Activated CD8-positive, alpha-beta memory T cell treated with anti-CD3 and anti-CD28 coated beads, Interleukin-2, amount 10 ng/mL, durations not matched to agents 7 days and 5 days (primary cell): ENCODE results near the gene CYB561D1. TPM values are rescaled to one million over a fixed set of nuclear protein-coding genes. Genes with fewer than 3 reads are reported as not detected.
"Not testable (repeated sequence)": the region's sequence is repeated elsewhere in the genome, so short reads cannot be mapped to it uniquely, and the experiment has no call there.

Experiments used
- ATAC-seq: fragments of 150-1000 bp; cut with Tn5 transposase; one replicate; pipeline ENCODE4 v1.10.0; 2021; ENCODE audit warnings: moderate library complexity
- CTCF ChIA-PET: fragments of 350-600 bp; sonication (Branson Sonifier 250); formaldehyde crosslinking; loops from one replicate; lab custom pipeline; 2021; ENCODE audit warnings: antibody characterized with exemption; lab: Charles Lee
- DNase-seq: peaks from one replicate; pipeline ENCODE4 v3.0.0-alpha.2; 2020
- H3K27ac Mint-ChIP-seq: one replicate; pipeline ENCODE4 v1.8.0; 2021; ENCODE audit warnings: mild to moderate bottlenecking, mixed read lengths
- H3K27me3 Mint-ChIP-seq: one replicate; pipeline ENCODE4 v1.8.0; 2021; ENCODE audit warnings: mixed read lengths
- H3K36me3 Mint-ChIP-seq: one replicate; pipeline ENCODE4 v1.8.0; 2021; ENCODE audit warnings: mild to moderate bottlenecking, mixed read lengths
- H3K4me1 Mint-ChIP-seq: one replicate; pipeline ENCODE4 v1.8.0; 2021; ENCODE audit warnings: mixed read lengths
- H3K4me3 Mint-ChIP-seq: one replicate; pipeline ENCODE4 v1.8.0; 2021; ENCODE audit warnings: mild to moderate bottlenecking, moderate library complexity, mixed read lengths
- H3K9me3 Mint-ChIP-seq: one replicate; pipeline ENCODE4 v1.8.0; 2022; ENCODE audit warnings: low read depth, mixed read lengths
- total RNA-seq, 2 experiments: library from RNA; stranded (reverse); gene quantifications; one replicate each; pipeline ENCODE4 v1.2.3, GENCODE V29; 2021

The CYB561D1 gene
- total RNA-seq, result 10 to 100 TPM; 11.0 to 15.0 TPM

GRCh38 chr1:109493805-109494539, at the start of gene CYB561D1:
CYB561D1 (plus strand) TSS chr1:109494094; CDS start chr1:109494140, 46 bp downstream.
- Mint-ChIP-seq H3K36me3 (peaks cover 9% of the 10 kb centered on the region), H3K4me3 (peak within 1 kb of the TSS; percentile 99), H3K27me3 (no peaks in the 10 kb centered on the region), H3K4me1 (peaks cover 46% of the 10 kb centered on the region), H3K9me3 (no peaks in the 10 kb centered on the region), H3K27ac (peak within 1 kb of the TSS; percentile 87)
- CTCF ChIA-PET, result interaction anchor here (0.6 to 43.7 kb wide), 18 partner anchors 10 to 216 kb away, joined by 3 to 1550 read pairs (median 4); partner anchors contain the start of genes AMIGO1, AMPD2, ATXN7L2 and GNAI3
- ATAC-seq (peak; percentile 92), DNase-seq (peak; percentile 92)

- Mint-ChIP-seq H3K4me1 (no peaks in the 10 kb centered on the region), H3K27ac (no peak overlapping the region), H3K4me3 (no peak overlapping the region), H3K27me3 (peaks cover 24% of the 10 kb centered on the region), H3K9me3 (no peaks in the 10 kb centered on the region), H3K36me3 (no peaks in the 10 kb centered on the region)
- no peak for DNase-seq
- ATAC-seq, result no peak
- CTCF ChIA-PET, result no interaction called here
Measured at GRCh38 chr1:109444346-109444745, 49.5 kb upstream of the CYB561D1 start.

- H3K27me3 Mint-ChIP-seq, result peaks cover 38% of the 10 kb centered on the region
- not testable (repeated sequence) for H3K4me3 Mint-ChIP-seq, H3K4me1 Mint-ChIP-seq, H3K9me3 Mint-ChIP-seq, H3K27ac Mint-ChIP-seq, DNase-seq, H3K36me3 Mint-ChIP-seq, ATAC-seq
- CTCF ChIA-PET, result interaction anchor here (1.4 kb wide), 1 partner anchor 86 kb away, joined by 4 read pairs; no protein-coding TSS in a partner anchor
Measured at GRCh38 chr1:109445949-109446695, 47.8 kb upstream of the CYB561D1 start.

GRCh38 chr1:109447524-109447923, 46.4 kb upstream of the CYB561D1 start:
- Mint-ChIP-seq H3K36me3 (peaks cover 3% of the 10 kb centered on the region), H3K27me3 (peaks cover 39% of the 10 kb centered on the region), H3K27ac (no peak overlapping the region), H3K4me1 (no peaks in the 10 kb centered on the region), H3K9me3 (peaks cover 2% of the 10 kb centered on the region), H3K4me3 (no peak overlapping the region)
- no peak for ATAC-seq
- CTCF ChIA-PET, result no interaction called here
- no peak for DNase-seq

- CTCF ChIA-PET, result interaction anchor here (1.6 kb wide), 1 partner anchor 14 kb away, joined by 3 read pairs; no protein-coding TSS in a partner anchor
- Mint-ChIP-seq H3K4me1 (no peaks in the 10 kb centered on the region), H3K27ac (no peak overlapping the region), H3K4me3 (no peak overlapping the region), H3K36me3 (peaks cover 15% of the 10 kb centered on the region), H3K9me3 (peaks cover 10% of the 10 kb centered on the region), H3K27me3 (peaks cover 53% of the 10 kb centered on the region)
- DNase-seq, result no peak
- no peak for ATAC-seq
Measured at GRCh38 chr1:109454497-109455133, 39.3 kb upstream of the CYB561D1 start.

- DNase-seq (no peak), ATAC-seq (no peak)
- Mint-ChIP-seq H3K4me3 (no peak overlapping the region), H3K9me3 (peaks cover 8% of the 10 kb centered on the region), H3K27ac (no peak overlapping the region), H3K27me3 (peaks cover 58% of the 10 kb centered on the region), H3K4me1 (no peaks in the 10 kb centered on the region), H3K36me3 (peaks cover 13% of the 10 kb centered on the region)
- CTCF ChIA-PET, result interaction anchor here (0.8 kb wide), 2 partner anchors 22 to 74 kb away, joined by 3 read pairs; no protein-coding TSS in a partner anchor
Measured at GRCh38 chr1:109457819-109458218, 36.1 kb upstream of the CYB561D1 start.

- DNase-seq (no peak), ATAC-seq (no peak)
- peaks cover 83% of the 10 kb centered on the region for H3K27me3 Mint-ChIP-seq
- no peak overlapping the region for H3K27ac Mint-ChIP-seq
- peaks cover 5% of the 10 kb centered on the region for H3K4me1 Mint-ChIP-seq
- CTCF ChIA-PET, result no interaction called here
- peak overlapping the region; percentile 39 for H3K4me3 Mint-ChIP-seq
- H3K36me3 Mint-ChIP-seq, result no peaks in the 10 kb centered on the region
- H3K9me3 Mint-ChIP-seq, result no peaks in the 10 kb centered on the region
Measured at GRCh38 chr1:109466125-109466451, 27.8 kb upstream of the CYB561D1 start.

GRCh38 chr1:109466452-109467300, 27.2 kb upstream of the CYB561D1 start, which contains the start of gene SYPL2:
SYPL2 (plus strand) TSS chr1:109466546; CDS start chr1:109466844, 298 bp downstream.
- CTCF ChIA-PET, result no interaction called here
- Mint-ChIP-seq H3K27me3 (peaks cover 82% of the 10 kb centered on the region), H3K9me3 (no peaks in the 10 kb centered on the region), H3K4me1 (peaks cover 5% of the 10 kb centered on the region), H3K36me3 (no peaks in the 10 kb centered on the region), H3K4me3 (peak within 1 kb of the TSS; percentile 39), H3K27ac (no peak within 1 kb of the TSS)
- ATAC-seq, result peak; percentile 27
- DNase-seq, result no peak

GRCh38 chr1:109467301-109467777, 26.6 kb upstream of the CYB561D1 start:
- Mint-ChIP-seq H3K9me3 (no peaks in the 10 kb centered on the region), H3K27ac (no peak overlapping the region), H3K27me3 (peaks cover 78% of the 10 kb centered on the region), H3K4me3 (no peak overlapping the region), H3K4me1 (peaks cover 5% of the 10 kb centered on the region), H3K36me3 (no peaks in the 10 kb centered on the region)
- DNase-seq (no peak), ATAC-seq (no peak)
- CTCF ChIA-PET, result no interaction called here

GRCh38 chr1:109468061-109468460, 25.8 kb upstream of the CYB561D1 start:
- Mint-ChIP-seq H3K27me3 (peaks cover 77% of the 10 kb centered on the region), H3K4me3 (no peak overlapping the region), H3K27ac (no peak overlapping the region), H3K4me1 (peaks cover 5% of the 10 kb centered on the region), H3K36me3 (no peaks in the 10 kb centered on the region), H3K9me3 (no peaks in the 10 kb centered on the region)
- CTCF ChIA-PET, result interaction anchor here (1.4 to 2.1 kb wide), 3 partner anchors 8 to 22 kb away, joined by 3 to 5 read pairs (median 5); no protein-coding TSS in a partner anchor
- no peak for DNase-seq
- ATAC-seq, result no peak

GRCh38 chr1:109468903-109469302, 25.0 kb upstream of the CYB561D1 start:
- CTCF ChIA-PET, result interaction anchor here (1.4 to 2.1 kb wide), 5 partner anchors 9 to 64 kb away, joined by 3 to 10 read pairs (median 5); no protein-coding TSS in a partner anchor
- DNase-seq, result no peak

GRCh38 chr1:109470245-109470644, 23.6 kb upstream of the CYB561D1 start:
- DNase-seq, result peak; percentile 34
- Mint-ChIP-seq H3K4me3 (no peak overlapping the region), H3K27me3 (peaks cover 66% of the 10 kb centered on the region), H3K4me1 (peaks cover 5% of the 10 kb centered on the region), H3K27ac (no peak overlapping the region), H3K36me3 (no peaks in the 10 kb centered on the region), H3K9me3 (no peaks in the 10 kb centered on the region)
- ATAC-seq, result no peak
- CTCF ChIA-PET, result interaction anchor here (1.7 to 2.1 kb wide), 2 partner anchors 10 to 62 kb away, joined by 5 to 10 read pairs; no protein-coding TSS in a partner anchor

More at GRCh38 chr1:109468903-109469302, 25.0 kb upstream of the CYB561D1 start:
- Mint-ChIP-seq H3K4me3 (no peak overlapping the region), H3K27ac (no peak overlapping the region), H3K9me3 (no peaks in the 10 kb centered on the region), H3K4me1 (peaks cover 5% of the 10 kb centered on the region), H3K27me3 (peaks cover 77% of the 10 kb centered on the region), H3K36me3 (no peaks in the 10 kb centered on the region)
- no peak for ATAC-seq
